SK-N-SH (cell line): Measurements from ENCODE around the gene TEK. TPM values are rescaled to one million over a fixed set of nuclear protein-coding genes. Genes with fewer than 3 reads are reported as not detected.

ENCODE experiments used
- CTCF ChIA-PET: fragments of 300-600, 350-600 bp; formaldehyde crosslinking; extraction: SDS; loops from one replicate; lab custom pipeline; 2021; lab: Yijun Ruan, JAX
- POLR2A ChIA-PET: fragments of 350-600 bp; sonication (Branson Sonifier 250); formaldehyde crosslinking; extraction: SDS; loops from one replicate; lab custom pipeline; 2020; ENCODE audit warnings: antibody characterized with exemption, inconsistent platforms; lab: Yijun Ruan, JAX
- DNase-seq: peaks from one replicate; pipeline ENCODE4 v3.0.0; 2012
- H2AFZ ChIP-seq: fragments of 200-600 bp; sonication (generic); 2 replicates; pipeline ENCODE4 v1.8.1; 2016; ENCODE audit warnings: antibody characterized with exemption, mild to moderate bottlenecking, low read depth
- H3F3A ChIP-seq: fragments of 200-600 bp; sonication (generic); replicated peaks from 2 replicates; pipeline ENCODE3; 2016; ENCODE audit warnings: antibody characterized with exemption, mild to moderate bottlenecking; ENCODE audit not compliant: insufficient read depth
- H3K27ac ChIP-seq, 2 experiments: fragments of 200-500 bp in 1 of 2; fragments of 200-600 bp in 1 of 2; sonication (Bioruptor generic) in 1 of 2; sonication (generic), shearing (Covaris generic) in 1 of 2; 2 replicates each; pipeline versions ENCODE4 v1.5.1 to v1.6.1; 2014 to 2016; ENCODE audit warnings: low read depth in 2 of 2, inconsistent platforms in 1 of 2, low read length in 1 of 2, mild to moderate bottlenecking in 1 of 2, mixed read lengths in 1 of 2
- H3K27me3 ChIP-seq: fragments of 200-600 bp; sonication (generic), shearing (Covaris generic); 2 replicates; pipeline ENCODE4 v1.6.1; 2016; ENCODE audit warnings: mixed run types; ENCODE audit not compliant: insufficient read depth
- H3K36me3 ChIP-seq, 2 experiments: fragments of 200-500 bp in 1 of 2; fragments of 200-600 bp in 1 of 2; sonication (Bioruptor generic) in 1 of 2; sonication (generic) in 1 of 2; replicated peaks in 1 of 2; 2 replicates each; pipeline versions ENCODE3 to v1.5.1; 2014 to 2016; ENCODE audit warnings: low read length in 1 of 2, mild to moderate bottlenecking in 1 of 2; ENCODE audit not compliant: insufficient read depth in 2 of 2, control insufficient read depth in 1 of 2
- H3K4me1 ChIP-seq, 2 experiments: fragments of 200-500 bp in 1 of 2; fragments of 200-600 bp in 1 of 2; sonication (Bioruptor generic) in 1 of 2; sonication (generic), shearing (Covaris generic) in 1 of 2; 2 replicates each; pipeline versions ENCODE4 v1.5.1 to v1.6.1; 2014 to 2016; ENCODE audit warnings: low read depth in 1 of 2, low read length in 1 of 2, mixed run types in 1 of 2; ENCODE audit not compliant: insufficient read depth in 2 of 2, control insufficient read depth in 1 of 2
- H3K4me2 ChIP-seq: fragments of 200-600 bp; sonication (generic), shearing (Covaris generic); 2 replicates; pipeline ENCODE4 v1.6.1; 2017; ENCODE audit warnings: mixed run types
- H3K4me3 ChIP-seq, 2 experiments: fragments of 200-500 bp in 1 of 2; fragments of 200-600 bp in 1 of 2; sonication (Bioruptor generic) in 1 of 2; sonication (generic), shearing (Covaris generic) in 1 of 2; 2 replicates each; pipeline versions ENCODE4 v1.5.1 to v1.8.1; 2014 to 2016; ENCODE audit warnings: low read depth in 2 of 2, inconsistent platforms in 1 of 2, low read length in 1 of 2, mild to moderate bottlenecking in 1 of 2, mixed read lengths in 1 of 2, moderate library complexity in 1 of 2
- H3K79me2 ChIP-seq: fragments of 200-600 bp; sonication (generic); 2 replicates; pipeline ENCODE4 v1.8.1; 2017; ENCODE audit warnings: mild to moderate bottlenecking; ENCODE audit not compliant: insufficient read depth
- H3K9ac ChIP-seq: fragments of 200-600 bp; sonication (generic); 2 replicates; pipeline ENCODE4 v1.6.1; 2017; ENCODE audit warnings: mixed run types
- H3K9me2 ChIP-seq: fragments of 200-600 bp; sonication (generic); 2 replicates; pipeline ENCODE4 v1.6.1; 2017; ENCODE audit warnings: mixed run types
- H3K9me3 ChIP-seq: fragments of 200-600 bp; sonication (generic); 2 replicates; pipeline ENCODE4 v1.6.1; 2017; ENCODE audit warnings: mixed run types, mild to moderate bottlenecking, moderate library complexity
- H4K20me1 ChIP-seq: fragments of 200-600 bp; sonication (generic); 2 replicates; pipeline ENCODE4 v1.6.1; 2017; ENCODE audit warnings: mild to moderate bottlenecking, mixed run types; ENCODE audit not compliant: insufficient read depth
- ELF1 ChIP-seq: IDR thresholded peaks from 2 replicates; pipeline ENCODE4 v1.4.0; 2012
- FOXM1 ChIP-seq: IDR thresholded peaks from 2 replicates; pipeline ENCODE4 v1.4.0; 2012; ENCODE audit warnings: low read depth, mild to moderate bottlenecking
- RAD21 ChIP-seq: IDR thresholded peaks from 2 replicates; pipeline ENCODE4 v1.6.1; 2012; ENCODE audit warnings: mild to moderate bottlenecking, low read length
- TEAD4 ChIP-seq: IDR thresholded peaks from 2 replicates; pipeline ENCODE4 v1.4.0; 2012; ENCODE audit warnings: mild to moderate bottlenecking, borderline replicate concordance; ENCODE audit not compliant: insufficient read depth
- USF1 ChIP-seq: IDR thresholded peaks from 2 replicates; pipeline ENCODE4 v1.4.0; 2012; ENCODE audit warnings: low read depth, borderline replicate concordance
- ZBTB33 ChIP-seq: IDR thresholded peaks from 2 replicates; pipeline ENCODE4 v1.4.0; 2012; ENCODE audit warnings: low read depth, borderline replicate concordance
- WGBS: methylation state at CpG from one replicate; pipeline ENCODE4 v1.1.6; 2017; ENCODE audit warnings: low lambda C conversion rate; 5-methylcytosine and 5-hydroxymethylcytosine counted together
- polyA plus RNA-seq, 3 experiments: library from polyadenylated mRNA; depleted of rRNA; stranded (reverse); fragments of >200 nt; gene quantifications; 2 replicates each; pipeline ENCODE4 v1.2.3, GENCODE V29; 2012
- TF ChIP-seq, protein P1 (sequence below): fragments of 200-600 bp; sonication (generic); IDR thresholded peaks from 2 replicates; pipeline ENCODE4 v1.6.1; 2017; ENCODE audit warnings: antibody characterized with exemption, mild to moderate bottlenecking, moderate library complexity
- TF ChIP-seq, protein P2 (sequence below): IDR thresholded peaks from 2 replicates; pipeline ENCODE4; 2012

Gene TEK
- polyA plus RNA-seq, 1 of the 3 experiments (the other 2 are of a cell fraction) = 0.03 TPM

GRCh38 chr9:27149651-27150050 is 40.6 kb downstream of the TEK start (continued):
- no peak for TF ChIP-seq RAD21

DNA sequence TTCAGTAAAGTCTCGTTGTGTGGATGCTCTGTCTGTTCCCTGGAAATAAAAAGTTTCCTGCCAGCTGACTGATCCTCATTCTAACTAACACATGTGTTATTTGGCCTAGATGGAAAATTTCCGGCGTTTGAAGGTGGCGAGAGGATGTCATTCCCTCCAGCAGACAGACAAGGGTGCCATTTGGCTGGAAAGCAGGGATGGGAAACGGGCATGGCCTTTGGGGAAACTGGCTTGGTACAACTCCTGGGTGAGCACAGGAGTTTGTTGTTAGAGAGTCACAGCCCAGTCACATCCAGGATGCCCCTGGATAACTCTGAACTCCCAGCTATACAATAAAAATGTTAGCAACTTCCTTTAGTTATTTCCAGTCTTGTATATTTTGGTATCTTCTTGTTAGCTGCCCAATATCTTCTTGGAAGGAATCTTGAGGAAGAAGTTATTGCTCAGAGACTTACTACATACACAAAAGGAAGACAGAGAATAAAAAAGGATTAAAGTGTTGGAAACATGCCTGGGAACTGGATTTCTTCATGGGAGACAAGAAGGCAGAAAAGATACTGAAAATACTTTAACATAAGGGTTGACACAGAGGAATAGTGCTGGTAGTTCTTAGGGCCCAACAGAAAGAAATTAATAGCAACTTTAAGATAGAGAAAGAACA is 41.9 kb downstream of the TEK start:
- ChIA-PET POLR2A (no interaction called here), CTCF (no interaction called here)
- TF ChIP-seq, protein P1, sequence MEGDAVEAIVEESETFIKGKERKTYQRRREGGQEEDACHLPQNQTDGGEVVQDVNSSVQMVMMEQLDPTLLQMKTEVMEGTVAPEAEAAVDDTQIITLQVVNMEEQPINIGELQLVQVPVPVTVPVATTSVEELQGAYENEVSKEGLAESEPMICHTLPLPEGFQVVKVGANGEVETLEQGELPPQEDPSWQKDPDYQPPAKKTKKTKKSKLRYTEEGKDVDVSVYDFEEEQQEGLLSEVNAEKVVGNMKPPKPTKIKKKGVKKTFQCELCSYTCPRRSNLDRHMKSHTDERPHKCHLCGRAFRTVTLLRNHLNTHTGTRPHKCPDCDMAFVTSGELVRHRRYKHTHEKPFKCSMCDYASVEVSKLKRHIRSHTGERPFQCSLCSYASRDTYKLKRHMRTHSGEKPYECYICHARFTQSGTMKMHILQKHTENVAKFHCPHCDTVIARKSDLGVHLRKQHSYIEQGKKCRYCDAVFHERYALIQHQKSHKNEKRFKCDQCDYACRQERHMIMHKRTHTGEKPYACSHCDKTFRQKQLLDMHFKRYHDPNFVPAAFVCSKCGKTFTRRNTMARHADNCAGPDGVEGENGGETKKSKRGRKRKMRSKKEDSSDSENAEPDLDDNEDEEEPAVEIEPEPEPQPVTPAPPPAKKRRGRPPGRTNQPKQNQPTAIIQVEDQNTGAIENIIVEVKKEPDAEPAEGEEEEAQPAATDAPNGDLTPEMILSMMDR = no peak
- TF ChIP-seq RAD21 (no peak), ELF1 (no peak), TEAD4 (no peak), ZBTB33 (no peak), USF1 (no peak), FOXM1 (no peak)
- TF ChIP-seq, protein P2, sequence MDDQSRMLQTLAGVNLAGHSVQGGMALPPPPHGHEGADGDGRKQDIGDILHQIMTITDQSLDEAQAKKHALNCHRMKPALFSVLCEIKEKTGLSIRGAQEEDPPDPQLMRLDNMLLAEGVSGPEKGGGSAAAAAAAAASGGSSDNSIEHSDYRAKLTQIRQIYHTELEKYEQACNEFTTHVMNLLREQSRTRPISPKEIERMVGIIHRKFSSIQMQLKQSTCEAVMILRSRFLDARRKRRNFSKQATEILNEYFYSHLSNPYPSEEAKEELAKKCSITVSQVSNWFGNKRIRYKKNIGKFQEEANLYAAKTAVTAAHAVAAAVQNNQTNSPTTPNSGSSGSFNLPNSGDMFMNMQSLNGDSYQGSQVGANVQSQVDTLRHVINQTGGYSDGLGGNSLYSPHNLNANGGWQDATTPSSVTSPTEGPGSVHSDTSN = no peak
- H3F3A ChIP-seq = peaks cover 10% of the 10 kb centered on the region
- no peaks in the 10 kb centered on the region for H3K36me3 ChIP-seq
- no peak for DNase-seq
- no peak overlapping the region; a peak in 1 of 4 replicates for H3K27ac ChIP-seq
- H3K79me2 ChIP-seq = no peaks in the 10 kb centered on the region
- no peak overlapping the region for H3K9ac ChIP-seq
- no peaks in the 10 kb centered on the region for H3K27me3 ChIP-seq
- no peak overlapping the region for H3K4me3 ChIP-seq
- no peaks in the 10 kb centered on the region for H3K9me2 ChIP-seq
- H4K20me1 ChIP-seq = no peaks in the 10 kb centered on the region
- no peak overlapping the region; the same call in 1 of the 2 replicates for H2AFZ ChIP-seq
- H3K4me2 ChIP-seq = no peak overlapping the region
- H3K9me3 ChIP-seq = no peaks in the 10 kb centered on the region
- peaks cover 0 to 11% of the 10 kb centered on the region in 2 experiments; a peak in 1 of 4 replicates for H3K4me1 ChIP-seq
- WGBS = 86% methylated on average over 5 of the region's 5 CpGs
